ENCODE results near the gene TRMT2B.
"Not testable (repeated sequence)": the region's sequence is repeated elsewhere in the genome, so short reads cannot be mapped to it uniquely, and the experiment has no call there.

The TRMT2B gene

DNA sequence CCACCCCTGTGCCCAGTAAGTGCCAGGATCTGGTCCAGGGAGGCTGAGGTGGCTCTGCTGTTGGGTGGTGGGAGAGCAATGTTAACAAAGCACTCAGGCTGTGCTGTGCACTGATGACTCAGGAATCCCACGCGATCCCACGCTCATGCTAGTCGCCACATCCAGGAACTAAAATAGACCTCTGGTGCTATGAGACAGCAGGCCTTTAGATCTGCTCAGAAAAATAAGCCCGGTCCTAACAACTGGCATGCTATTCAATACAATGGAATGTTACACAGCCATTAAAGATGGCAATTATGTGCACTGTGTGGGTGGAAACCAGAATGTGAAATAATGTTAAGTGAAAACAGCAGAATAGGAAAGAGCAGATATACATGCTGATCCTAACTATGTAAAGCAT lies 56.4 kb downstream of the TRMT2B start:
- no peak for DNase-seq

DNA sequence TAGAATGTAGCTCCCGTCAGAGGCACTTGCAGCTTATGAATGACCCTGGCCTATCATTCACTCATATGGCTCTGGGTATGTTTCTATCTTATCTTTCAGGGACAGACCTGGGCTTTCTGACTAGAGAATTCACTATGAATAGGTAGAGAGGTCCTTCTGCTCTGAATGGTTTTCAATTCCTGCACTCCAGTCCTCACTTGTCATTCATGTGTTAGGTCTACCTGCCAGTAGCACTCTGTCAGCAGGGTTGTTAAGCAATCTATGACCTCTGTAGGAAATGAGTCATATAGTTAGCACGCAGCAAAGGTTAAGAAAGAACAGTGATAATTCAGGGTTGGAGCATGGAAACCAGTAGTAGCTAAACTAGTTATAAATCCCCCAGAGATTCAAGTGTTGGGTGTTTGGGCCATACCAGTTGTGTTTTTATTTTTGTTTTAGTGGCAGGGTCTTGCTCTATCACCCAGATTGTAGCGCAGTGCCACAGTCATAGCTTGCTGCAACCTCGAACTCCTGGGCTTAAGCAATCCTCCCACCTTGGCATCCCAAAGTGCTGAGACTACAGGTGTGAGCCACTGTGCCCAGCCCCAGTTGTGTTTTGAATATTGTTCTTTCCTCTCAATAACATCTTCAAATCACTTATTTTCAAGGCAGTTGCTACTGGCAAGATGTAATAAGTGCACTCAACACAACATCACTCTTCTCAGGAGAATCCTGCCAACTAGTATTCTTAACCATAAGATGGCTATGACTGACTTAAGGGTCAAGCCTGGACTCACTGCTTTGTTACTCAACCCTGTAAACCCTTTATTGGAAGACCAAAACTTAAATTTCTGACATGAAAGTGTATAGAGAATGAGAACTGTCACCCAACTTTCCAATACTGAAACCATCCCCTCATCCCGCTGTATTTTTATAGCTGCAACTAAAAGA lies 57.3 kb downstream of the TRMT2B start:
- DNase-seq: no peak

DNA sequence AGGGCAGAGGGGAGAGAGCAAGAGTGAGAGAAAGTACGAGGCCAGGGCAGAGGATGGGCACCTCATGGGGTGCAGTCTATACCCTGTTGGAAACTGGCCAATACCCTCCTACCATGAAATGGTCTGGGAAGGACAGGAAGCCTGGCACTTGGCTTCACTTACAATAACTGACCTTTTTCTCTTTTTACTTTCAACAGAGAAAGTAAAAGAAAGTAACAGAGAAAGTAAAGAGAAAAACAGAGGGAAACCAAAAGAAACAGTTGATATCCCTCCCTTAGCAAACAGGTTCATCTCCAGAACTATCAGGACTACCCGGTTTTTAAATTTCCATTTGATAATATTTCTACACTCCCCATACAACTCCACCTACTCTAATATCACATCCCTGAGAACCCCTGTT lies 61.8 kb downstream of the TRMT2B start:
- no peak for DNase-seq

DNA sequence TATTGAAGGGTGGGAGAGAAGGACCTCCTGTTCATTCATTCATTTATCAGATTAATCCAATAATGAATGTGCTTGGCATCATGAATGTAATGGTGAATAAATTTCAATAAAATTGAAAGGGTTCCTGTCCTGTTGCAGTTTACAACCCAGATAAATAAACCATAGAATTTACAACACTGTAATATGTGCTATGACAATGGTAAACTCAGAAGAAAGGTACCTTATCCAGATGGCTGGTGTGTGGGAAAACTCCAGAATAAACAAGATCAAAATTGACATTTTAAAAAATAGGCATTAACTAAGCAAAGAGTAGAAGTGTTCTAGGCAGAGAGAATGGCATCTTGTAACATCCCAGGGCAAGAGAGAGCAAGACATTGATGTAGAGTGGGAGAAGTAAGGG lies 67.1 kb downstream of the TRMT2B start:
- no peak for DNase-seq

GRCh38 chrX:100981498-100981845 lies 70.4 kb downstream of the TRMT2B start:
- DNase-seq: not testable (repeated sequence)

GRCh38 chrX:100980608-100981497 lies 71.1 kb downstream of the TRMT2B start:
- DNase-seq: no peak

- no peak for DNase-seq
These were observed 71.9 kb downstream of the TRMT2B start for GRCh38 chrX:100979881-100980607.

GRCh38 chrX:100976211-100976610 lies 75.7 kb downstream of the TRMT2B start:
- DNase-seq: no peak

DNA sequence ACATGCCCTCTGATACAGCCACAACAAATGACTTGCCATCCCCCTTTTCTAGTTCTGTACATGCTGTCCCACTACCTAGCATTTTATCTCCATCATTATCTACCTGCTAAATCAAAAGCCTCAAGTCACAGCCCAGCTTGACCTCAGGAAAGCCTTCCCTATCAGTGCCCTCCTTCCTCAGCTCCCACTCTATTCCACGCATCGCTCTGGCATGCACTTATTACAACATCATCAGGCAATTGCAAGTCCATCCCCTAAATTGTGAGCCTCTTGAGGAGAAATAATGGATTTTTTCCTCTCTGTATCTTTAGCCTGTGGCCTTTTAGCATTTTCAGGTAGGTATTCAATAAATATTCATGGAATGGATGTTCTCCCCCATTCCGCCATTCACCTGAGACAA lies 76.7 kb downstream of the TRMT2B start:
- no peak for DNase-seq

GRCh38 chrX:100973411-100973810 lies 78.5 kb downstream of the TRMT2B start:
- no peak for DNase-seq

DNA sequence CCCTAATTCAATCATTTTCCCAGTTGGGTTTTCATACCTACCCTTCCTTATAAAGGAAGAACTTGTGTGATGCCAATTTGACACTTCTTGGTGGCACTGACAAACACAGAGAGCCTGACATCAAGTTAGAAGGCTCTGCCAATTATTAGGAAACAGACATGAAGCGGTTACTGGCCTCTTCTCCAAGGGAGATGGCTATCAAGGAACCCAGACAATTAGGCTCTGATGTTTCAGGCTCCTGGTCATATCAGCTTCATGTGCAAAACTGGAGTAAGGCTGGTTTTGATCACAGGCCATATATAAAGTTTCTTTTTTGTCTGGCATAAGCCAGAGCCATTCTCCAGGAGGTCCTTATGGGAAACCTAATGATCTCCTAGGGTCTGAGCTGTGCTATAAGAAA lies 82.0 kb downstream of the TRMT2B start:
- no peak for DNase-seq

GRCh38 chrX:100969408-100969807 lies 82.5 kb downstream of the TRMT2B start, which contains the start of gene ARL13A:
TSS of gene ARL13A (plus strand) at chrX:100969708. CDS start at chrX:100973690, 3,982 bp downstream.
- no peak for DNase-seq

DNA sequence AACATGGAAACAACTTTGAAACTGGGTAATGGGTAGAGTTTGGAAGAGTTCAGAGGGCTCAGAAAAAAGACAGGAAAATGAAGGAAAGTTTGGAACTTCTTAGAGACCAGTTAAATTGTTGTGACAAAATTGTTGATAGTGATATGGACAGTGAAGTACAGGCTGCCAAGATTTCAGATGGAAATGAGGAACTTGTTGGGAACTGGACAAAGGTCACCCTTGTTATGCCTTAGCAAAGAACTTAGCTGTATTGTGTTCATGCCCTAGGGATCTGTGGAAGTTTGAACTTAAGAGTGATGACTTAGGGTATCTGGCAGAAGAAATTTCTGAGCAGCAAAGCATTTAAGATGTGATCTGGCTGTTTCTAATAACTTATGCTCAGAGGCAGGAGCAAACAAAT lies 87.5 kb downstream of the TRMT2B start:
- DNase-seq: no peak

- DNase-seq: no peak
These were observed 89.1 kb downstream of the TRMT2B start for GRCh38 chrX:100962811-100963210.

Data from NCI-H446 treated with DMSO at 0.1 percent for 48 hours (cell line).